Measurements from ENCODE around the gene BIRC7. TPM values are rescaled to one million over a fixed set of nuclear protein-coding genes. Genes with fewer than 3 reads are reported as not detected.

Gene BIRC7
- total RNA-seq, 1 experiment from 2014 or later = not detected

- intact Hi-C loops (cut with micrococcal nuclease) = no loop called here
- Mint-ChIP-seq H3K4me1 (ENCODE audit: insufficient read depth, unreplicated experiment) (peaks cover 10% of the 10 kb centered on the region), H3K36me3 (ENCODE audit: insufficient read depth, unreplicated experiment) (peaks cover 38% of the 10 kb centered on the region), H3K9me3 (ENCODE audit: unreplicated experiment) (no peaks in the 10 kb centered on the region), H3K27ac (ENCODE audit: low read depth, unreplicated experiment) (no peak overlapping the region), H3K27me3 (ENCODE audit: insufficient read depth, unreplicated experiment) (no peaks in the 10 kb centered on the region), H3K4me3 (ENCODE audit: unreplicated experiment) (no peak overlapping the region)
- BruUV-seq (replicated peaks) = no TSS peak
- TF ChIP-seq, protein P1, sequence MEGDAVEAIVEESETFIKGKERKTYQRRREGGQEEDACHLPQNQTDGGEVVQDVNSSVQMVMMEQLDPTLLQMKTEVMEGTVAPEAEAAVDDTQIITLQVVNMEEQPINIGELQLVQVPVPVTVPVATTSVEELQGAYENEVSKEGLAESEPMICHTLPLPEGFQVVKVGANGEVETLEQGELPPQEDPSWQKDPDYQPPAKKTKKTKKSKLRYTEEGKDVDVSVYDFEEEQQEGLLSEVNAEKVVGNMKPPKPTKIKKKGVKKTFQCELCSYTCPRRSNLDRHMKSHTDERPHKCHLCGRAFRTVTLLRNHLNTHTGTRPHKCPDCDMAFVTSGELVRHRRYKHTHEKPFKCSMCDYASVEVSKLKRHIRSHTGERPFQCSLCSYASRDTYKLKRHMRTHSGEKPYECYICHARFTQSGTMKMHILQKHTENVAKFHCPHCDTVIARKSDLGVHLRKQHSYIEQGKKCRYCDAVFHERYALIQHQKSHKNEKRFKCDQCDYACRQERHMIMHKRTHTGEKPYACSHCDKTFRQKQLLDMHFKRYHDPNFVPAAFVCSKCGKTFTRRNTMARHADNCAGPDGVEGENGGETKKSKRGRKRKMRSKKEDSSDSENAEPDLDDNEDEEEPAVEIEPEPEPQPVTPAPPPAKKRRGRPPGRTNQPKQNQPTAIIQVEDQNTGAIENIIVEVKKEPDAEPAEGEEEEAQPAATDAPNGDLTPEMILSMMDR (IDR thresholded peaks at IDR 0.05; ENCODE audit: unreplicated experiment) = no peak
- ChIA-PET POLR2A (no interaction called here), CTCF (interaction anchor here (0.6 to 2.8 kb wide), 3 partner anchors 29 to 115 kb away, joined by 3 to 16 read pairs (median 5); no protein-coding TSS in a partner anchor)
- DNase-seq (ENCODE audit: unreplicated experiment) = no peak
Measured at GRCh38 chr20:63194007-63194796, 41.5 kb upstream of the BIRC7 start.

DNA sequence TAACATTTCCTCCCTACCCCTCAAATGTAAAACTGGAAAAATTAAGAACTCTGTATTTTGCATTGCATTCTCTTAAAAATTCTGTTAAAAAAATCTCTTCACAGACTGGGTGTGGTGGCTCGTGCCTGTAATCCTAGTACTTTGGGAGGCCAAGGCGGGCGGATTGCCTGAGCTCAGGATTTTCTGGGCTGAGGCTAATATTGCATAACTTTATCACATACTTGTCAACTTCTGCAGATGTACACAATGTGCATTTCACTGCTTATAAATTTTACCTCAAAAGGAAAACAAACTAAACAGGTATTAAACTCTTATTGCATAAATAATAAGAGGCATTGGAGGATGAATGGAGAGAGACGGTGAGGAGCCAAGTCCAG is 40.9 kb upstream of the BIRC7 start:
- TF ChIP-seq, protein P1 (IDR thresholded peaks at IDR 0.05; ENCODE audit: unreplicated experiment) = no peak
- Mint-ChIP-seq H3K9me3 (ENCODE audit: unreplicated experiment) (no peaks in the 10 kb centered on the region), H3K27ac (ENCODE audit: low read depth, unreplicated experiment) (no peak overlapping the region), H3K4me1 (ENCODE audit: insufficient read depth, unreplicated experiment) (peaks cover 10% of the 10 kb centered on the region), H3K36me3 (ENCODE audit: insufficient read depth, unreplicated experiment) (peaks cover 43% of the 10 kb centered on the region), H3K27me3 (ENCODE audit: insufficient read depth, unreplicated experiment) (no peaks in the 10 kb centered on the region), H3K4me3 (ENCODE audit: unreplicated experiment) (no peak overlapping the region)
- ChIA-PET CTCF (interaction anchor here (0.6 to 2.8 kb wide), 5 partner anchors 16 to 1017 kb away, joined by 3 to 16 read pairs (median 3); no protein-coding TSS in a partner anchor), POLR2A (no interaction called here)
- no TSS peak for BruUV-seq (replicated peaks)
- intact Hi-C loops (cut with micrococcal nuclease) = no loop called here
- DNase-seq (ENCODE audit: unreplicated experiment) = no peak

GRCh38 chr20:63196768-63197470 is 38.8 kb upstream of the BIRC7 start:
- BruUV-seq (replicated peaks) = no TSS peak

More at GRCh38 chr20:63196768-63197470, 38.8 kb upstream of the BIRC7 start:
- intact Hi-C loops (cut with micrococcal nuclease) = no loop called here
- no peaks in the 10 kb centered on the region for H3K9me3 Mint-ChIP-seq (ENCODE audit: unreplicated experiment)
- H3K27ac Mint-ChIP-seq (ENCODE audit: low read depth, unreplicated experiment) = no peak overlapping the region
- no peak for DNase-seq (ENCODE audit: unreplicated experiment)
- no peak overlapping the region for H3K4me3 Mint-ChIP-seq (ENCODE audit: unreplicated experiment)
- POLR2A ChIA-PET = interaction anchor here (0.7 to 0.8 kb wide), 2 partner anchors 14 to 26 kb away, joined by 3 read pairs; no protein-coding TSS in a partner anchor
- no peaks in the 10 kb centered on the region for H3K4me1 Mint-ChIP-seq (ENCODE audit: insufficient read depth, unreplicated experiment)
- CTCF ChIA-PET = interaction anchor here (0.5 to 2.8 kb wide), 7 partner anchors 12 to 224 kb away, joined by 3 to 16 read pairs (median 3); no protein-coding TSS in a partner anchor
- no peaks in the 10 kb centered on the region for H3K27me3 Mint-ChIP-seq (ENCODE audit: insufficient read depth, unreplicated experiment)
- TF ChIP-seq, protein P1 (IDR thresholded peaks at IDR 0.05; ENCODE audit: unreplicated experiment) = no peak
- peaks cover 61% of the 10 kb centered on the region for H3K36me3 Mint-ChIP-seq (ENCODE audit: insufficient read depth, unreplicated experiment)
